SK-MEL-5 (cell line): ENCODE measurements around the gene EVA1C. TPM values are rescaled to one million over a fixed set of nuclear protein-coding genes. Genes with fewer than 3 reads are reported as not detected.
A peak's percentile ranks its signal among the peaks of the same experiment; 100 is the strongest.
"Not testable (repeated sequence)": the region's sequence is repeated elsewhere in the genome, so short reads cannot be mapped to it uniquely, and the experiment has no call there.

Source experiments
- DNase-seq: peaks from one replicate; pipeline ENCODE4 v3.0.0-alpha.2; 2016; ENCODE audit warnings: low read depth, low spot score
- in situ Hi-C: cut with HindIII; loops from 2 replicates; pipeline ENCODE4 v1.10.0; 2016; ENCODE audit warnings: low sequenced_read_pairs, high pct_unique_total_duplicates, low pct_unique_long_range_greater_than_20kb
- small RNA-seq, 2 experiments: library from RNA; depleted of rRNA; stranded (forward); fragments of <200 nt; gene quantifications; one replicate each; pipeline ENCODE3, GENCODE V24; 2014
- total RNA-seq: library from RNA; depleted of rRNA; stranded (reverse); fragments of >200 nt; shearing (Covaris generic); gene quantifications from 2 replicates; pipeline ENCODE4 v1.2.3, GENCODE V29; 2014; rRNA removed

EVA1C gene
- total RNA-seq, 1 experiment from 2014 or later: 5.0 TPM

DNA sequence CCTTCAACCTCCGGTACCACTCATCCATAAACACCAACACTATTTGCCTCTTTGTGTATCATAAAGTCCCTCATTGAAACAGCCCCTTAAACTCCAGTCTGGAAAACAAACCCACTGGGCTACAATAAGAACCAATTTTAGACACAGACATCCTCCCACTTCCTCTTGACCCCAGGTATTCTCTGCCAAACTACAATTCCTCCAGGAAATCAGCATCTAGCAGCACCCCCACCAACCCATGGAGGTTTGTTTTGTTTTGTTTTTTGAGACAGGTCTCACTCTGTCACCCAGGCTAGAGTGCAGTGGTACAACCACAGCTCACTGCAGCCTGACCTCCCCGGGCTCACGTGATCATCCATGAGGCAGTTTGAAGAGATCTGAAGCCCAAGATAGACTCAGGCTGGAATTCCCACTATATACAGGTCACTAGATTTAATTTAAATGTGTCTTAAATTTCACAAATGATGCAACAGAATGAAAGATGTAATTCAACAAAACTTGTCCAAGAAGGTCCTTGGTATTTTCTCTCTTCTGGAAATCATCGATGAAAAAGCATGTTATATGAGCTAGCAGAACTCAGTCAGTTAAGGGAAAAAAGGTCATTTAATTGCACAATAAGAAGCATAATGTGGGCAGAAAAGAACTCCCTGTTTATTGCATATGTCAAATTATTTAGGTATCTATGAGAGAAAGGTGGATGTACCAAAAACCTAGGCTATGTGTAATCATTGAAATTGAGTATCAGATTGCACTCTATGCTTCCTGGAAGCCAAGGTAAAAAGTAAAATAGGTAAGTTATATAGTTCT, 142.5 kb downstream of the EVA1C start:
- no peak for DNase-seq
- in situ Hi-C loops: no loop called here

DNA sequence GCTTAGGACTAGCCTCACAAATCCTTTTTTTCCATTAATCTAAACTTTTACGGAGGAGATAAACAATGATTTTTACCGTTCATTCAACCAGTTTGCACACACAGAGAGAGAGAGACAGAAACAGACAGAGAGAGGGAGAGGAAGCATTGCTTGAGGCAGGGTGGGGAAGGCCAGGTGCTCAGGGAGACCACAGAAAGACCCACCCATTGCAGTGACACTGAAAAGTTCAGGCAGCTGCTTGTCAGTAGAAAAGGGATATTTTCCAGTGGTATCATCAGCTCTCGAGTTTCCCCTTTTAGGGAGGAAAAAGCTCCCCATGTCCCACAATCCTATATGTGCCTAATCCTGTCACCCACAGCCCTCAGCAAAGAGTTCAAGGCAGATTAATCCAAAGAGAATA, 145.6 kb downstream of the EVA1C start:
- in situ Hi-C loops: no loop called here
- no peak for DNase-seq

DNA sequence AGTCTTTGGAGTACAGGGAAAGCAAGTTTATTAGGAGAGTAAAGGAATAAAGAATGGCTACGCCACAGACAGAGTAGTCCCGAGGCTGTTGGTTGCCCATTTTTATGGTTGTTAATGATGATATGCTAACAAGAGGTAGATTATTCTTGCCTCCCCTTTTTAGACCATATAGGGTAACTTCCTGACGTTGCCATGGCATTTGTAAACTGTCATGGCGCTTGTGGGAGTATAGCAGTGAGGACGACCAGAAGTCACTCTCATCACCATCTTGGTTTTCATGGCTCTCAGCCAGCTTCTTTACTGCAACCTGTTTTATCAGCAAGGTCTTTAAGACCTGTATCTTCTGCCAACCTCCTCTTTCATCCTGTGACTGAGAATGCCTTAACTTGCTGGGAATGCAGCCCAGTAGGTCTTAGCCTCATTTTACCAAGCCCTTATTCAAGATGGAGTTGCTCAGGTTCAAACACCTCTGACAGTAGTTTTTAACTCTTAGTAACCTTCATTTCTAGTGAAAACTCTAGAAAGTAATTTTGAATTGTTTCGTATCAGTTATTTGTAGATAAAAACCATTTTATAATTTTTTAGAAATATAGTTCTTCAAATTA, 146.6 kb downstream of the EVA1C start:
- in situ Hi-C loops: no loop called here
- DNase-seq: no peak

GRCh38 chr21:32560896-32561295, 148.4 kb downstream of the EVA1C start:
- in situ Hi-C loops: no loop called here

GRCh38 chr21:32561476-32561875, 149.0 kb downstream of the EVA1C start:
- DNase-seq, in situ Hi-C loops: not testable (repeated sequence)

More at GRCh38 chr21:32560896-32561295, 148.4 kb downstream of the EVA1C start:
- DNase-seq: no peak

DNA sequence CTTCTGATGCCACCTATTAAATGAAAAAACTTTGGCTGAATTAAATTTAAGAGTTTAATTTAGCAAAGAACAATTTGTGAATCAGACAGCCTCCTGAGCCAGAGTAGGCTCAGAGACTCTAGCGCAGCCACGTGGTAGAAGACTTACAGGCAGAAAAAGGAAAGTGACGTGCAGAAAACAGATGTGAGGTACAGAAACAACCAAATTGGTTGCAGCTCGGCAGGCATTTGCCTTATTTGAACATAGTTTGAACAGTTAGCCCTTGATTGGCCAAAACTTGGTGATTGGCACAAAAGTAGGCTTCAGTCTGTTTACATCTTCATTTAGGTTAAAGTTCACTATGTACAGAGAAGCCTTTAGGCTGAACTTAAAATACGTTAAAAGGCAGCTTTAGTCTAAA, 149.9 kb downstream of the EVA1C start:
- in situ Hi-C loops: no loop called here
- DNase-seq: peak; percentile 70

- in situ Hi-C loops: no loop called here
- DNase-seq: peak; percentile 16
These were observed 150.4 kb downstream of the EVA1C start for GRCh38 chr21:32562915-32563314.

Small RNA genes lying within 50 kb of the gene (small RNA-seq; reads per million reads assigned to genes)
- gene RF00438 (0 reads per million in 2 experiments), gene RNA5SP490 (4.2 to 156 reads per million in 2 experiments), gene SNORA80A (5.5 to 39.3 reads per million in 2 experiments)

Other genes starting within 250 kb of the EVA1C start
- gene MIS18A, start 133.7 kb upstream of the EVA1C start, total RNA-seq: 10.5 and 12.1 TPM in 2 replicates
- not detected in 2 replicates for gene MRAP, start 113.9 kb upstream of the EVA1C start, total RNA-seq
- gene URB1, start 19.7 kb upstream of the EVA1C start, total RNA-seq: 33.7 and 34.2 TPM in 2 replicates
- gene TCP10L, start 172.8 kb downstream of the EVA1C start, total RNA-seq: 0.53 TPM in 1 of 2 replicates, not detected in the other
- gene CFAP298, start 199.7 kb downstream of the EVA1C start, total RNA-seq: 45.4 and 55.3 TPM in 2 replicates